DOHH2 (cell line): ENCODE data around the gene FGF9.

Experiments
- H3F3A ChIP-seq: fragments of 200-600 bp; sonication (generic), shearing (Covaris generic); 2 replicates; pipeline ENCODE4 v1.6.0; 2016; ENCODE audit warnings: antibody characterized with exemption, mild to moderate bottlenecking; ENCODE audit not compliant: control insufficient read depth, insufficient read depth
- H3K27ac ChIP-seq: fragments of 200-600 bp; sonication (generic); 2 replicates; pipeline ENCODE4 v1.5.1; 2014; ENCODE audit warnings: low read depth, mild to moderate bottlenecking, low read length, moderate library complexity
- H3K27me3 ChIP-seq: fragments of 200-600 bp; sonication (generic); 2 replicates; pipeline ENCODE4 v1.6.1; 2014; ENCODE audit warnings: mild to moderate bottlenecking, low read length, mixed read lengths; ENCODE audit not compliant: control insufficient read depth
- H3K36me3 ChIP-seq: fragments of 200-600 bp; sonication (generic); 2 replicates; pipeline ENCODE4 v1.6.1; 2014; ENCODE audit warnings: mild to moderate bottlenecking, low read length, moderate library complexity, mixed read lengths; ENCODE audit not compliant: control insufficient read depth
- H3K4me1 ChIP-seq: fragments of 200-600 bp; sonication (generic); 2 replicates; pipeline ENCODE4 v1.6.1; 2014; ENCODE audit warnings: mild to moderate bottlenecking, low read length, mixed read lengths; ENCODE audit not compliant: control insufficient read depth
- H3K4me2 ChIP-seq: fragments of 200-600 bp; sonication (generic); 2 replicates; pipeline ENCODE4 v1.6.0; 2014; ENCODE audit warnings: mild to moderate bottlenecking, low read length, moderate library complexity
- H3K4me3 ChIP-seq: fragments of 200-600 bp; sonication (generic); 2 replicates; pipeline ENCODE4 v1.5.1; 2014; ENCODE audit warnings: mild to moderate bottlenecking, low read length, mixed read lengths
- H3K79me2 ChIP-seq: fragments of 200-600 bp; sonication (generic); 2 replicates; pipeline ENCODE4 v1.6.1; 2014; ENCODE audit warnings: mild to moderate bottlenecking, low read length, mixed read lengths; ENCODE audit not compliant: control insufficient read depth
- H3K9me2 ChIP-seq: fragments of 200-600 bp; sonication (generic); replicated peaks from 2 replicates; pipeline ENCODE4 v1.6.1; 2014; ENCODE audit warnings: mild to moderate bottlenecking, low read length, mixed read lengths; ENCODE audit not compliant: control insufficient read depth
- H3K9me3 ChIP-seq: fragments of 200-600 bp; sonication (generic); 2 replicates; pipeline ENCODE4 v1.6.1; 2014; ENCODE audit warnings: antibody characterized with exemption, low read length, mixed read lengths; ENCODE audit not compliant: control insufficient read depth, insufficient read depth
- H4K20me1 ChIP-seq: fragments of 200-600 bp; sonication (generic); 2 replicates; pipeline ENCODE4 v1.6.0; 2014; ENCODE audit warnings: low read depth, mild to moderate bottlenecking, antibody characterized with exemption, low read length, moderate library complexity; ENCODE audit not compliant: control insufficient read depth, insufficient read depth
- EZH2phosphoT487 ChIP-seq: fragments of 200-600 bp; sonication (generic); IDR thresholded peaks from 2 replicates; pipeline ENCODE4 v1.6.1; 2017; ENCODE audit warnings: borderline replicate concordance, mild to moderate bottlenecking, antibody characterized with exemption, low read length, moderate library complexity, mixed read lengths
- TF ChIP-seq, protein P1 (sequence below): fragments of 200-600 bp; sonication (generic); IDR thresholded peaks from one replicate; pipeline ENCODE4 v1.5.1; 2014; ENCODE audit warnings: antibody characterized with exemption, mild to moderate bottlenecking, low read depth, low read length; ENCODE audit not compliant: poor library complexity, severe bottlenecking

The FGF9 gene

DNA sequence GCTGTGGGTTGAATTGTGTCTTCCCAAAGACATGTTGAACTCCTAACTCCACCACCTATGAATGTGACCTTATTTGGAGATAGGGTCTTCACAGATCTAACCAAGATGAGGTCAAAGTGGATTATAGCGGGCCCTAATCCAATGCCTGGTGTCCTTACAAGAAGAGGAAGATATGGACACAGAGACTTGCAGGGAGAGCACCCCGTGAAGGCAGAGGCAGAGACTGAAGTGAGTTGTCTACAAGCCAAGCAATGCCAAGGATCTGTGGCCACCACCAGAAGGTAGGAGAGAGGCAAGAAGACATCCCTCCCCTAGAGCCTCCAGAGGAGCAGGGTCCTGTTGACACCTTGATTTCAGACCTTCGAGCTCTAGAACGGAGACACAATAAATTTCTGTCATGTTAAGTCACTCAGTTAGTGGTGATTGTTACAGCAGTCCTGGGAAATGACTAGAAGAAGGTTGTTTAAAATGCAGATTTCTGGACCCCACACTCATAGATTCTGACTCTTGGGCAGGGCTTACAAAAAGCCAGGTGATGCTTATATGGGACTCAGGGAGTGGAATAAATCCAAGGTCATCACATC is 70.6 kb downstream of the FGF9 start:
- Histone ChIP-seq H3K4me1 (no peaks in the 10 kb centered on the region), H3K9me2 (no peaks in the 10 kb centered on the region), H3K27ac (no peak overlapping the region), H3K79me2 (no peaks in the 10 kb centered on the region), H3K4me3 (no peak overlapping the region), H4K20me1 (no peaks in the 10 kb centered on the region), H3K9me3 (no peaks in the 10 kb centered on the region), H3K36me3 (no peaks in the 10 kb centered on the region), H3K27me3 (no peaks in the 10 kb centered on the region), H3K4me2 (no peak overlapping the region), H3F3A (no peaks in the 10 kb centered on the region)
- TF ChIP-seq EZH2phosphoT487, result no peak
- TF ChIP-seq, protein P1, sequence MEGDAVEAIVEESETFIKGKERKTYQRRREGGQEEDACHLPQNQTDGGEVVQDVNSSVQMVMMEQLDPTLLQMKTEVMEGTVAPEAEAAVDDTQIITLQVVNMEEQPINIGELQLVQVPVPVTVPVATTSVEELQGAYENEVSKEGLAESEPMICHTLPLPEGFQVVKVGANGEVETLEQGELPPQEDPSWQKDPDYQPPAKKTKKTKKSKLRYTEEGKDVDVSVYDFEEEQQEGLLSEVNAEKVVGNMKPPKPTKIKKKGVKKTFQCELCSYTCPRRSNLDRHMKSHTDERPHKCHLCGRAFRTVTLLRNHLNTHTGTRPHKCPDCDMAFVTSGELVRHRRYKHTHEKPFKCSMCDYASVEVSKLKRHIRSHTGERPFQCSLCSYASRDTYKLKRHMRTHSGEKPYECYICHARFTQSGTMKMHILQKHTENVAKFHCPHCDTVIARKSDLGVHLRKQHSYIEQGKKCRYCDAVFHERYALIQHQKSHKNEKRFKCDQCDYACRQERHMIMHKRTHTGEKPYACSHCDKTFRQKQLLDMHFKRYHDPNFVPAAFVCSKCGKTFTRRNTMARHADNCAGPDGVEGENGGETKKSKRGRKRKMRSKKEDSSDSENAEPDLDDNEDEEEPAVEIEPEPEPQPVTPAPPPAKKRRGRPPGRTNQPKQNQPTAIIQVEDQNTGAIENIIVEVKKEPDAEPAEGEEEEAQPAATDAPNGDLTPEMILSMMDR, result no peak

DNA sequence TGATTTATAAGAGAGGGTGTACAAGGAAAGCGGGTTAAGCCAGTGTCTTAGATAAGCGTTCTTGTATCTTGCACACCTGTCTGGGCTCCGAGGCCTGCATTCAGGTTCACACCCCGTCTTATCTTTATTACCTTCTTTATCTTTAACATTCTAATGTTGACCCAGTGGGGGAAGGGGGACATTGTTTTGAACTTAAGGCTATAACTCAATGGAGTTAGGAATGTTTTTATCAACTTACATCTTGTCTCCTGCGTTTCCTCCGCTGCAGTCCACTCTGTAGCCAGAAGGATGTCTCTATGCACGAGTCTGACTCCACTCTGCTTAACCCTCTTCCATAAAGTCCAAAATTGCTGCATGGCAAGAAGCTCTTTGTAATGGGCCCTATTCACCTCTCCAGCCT is 71.2 kb downstream of the FGF9 start:
- H3K36me3 ChIP-seq, result no peaks in the 10 kb centered on the region
- H3K4me1 ChIP-seq, result no peaks in the 10 kb centered on the region
- no peak overlapping the region for H3K27ac ChIP-seq
- no peaks in the 10 kb centered on the region for H3K9me2 ChIP-seq
- no peak overlapping the region for H3K4me2 ChIP-seq
- no peak for TF ChIP-seq EZH2phosphoT487
- H3K79me2 ChIP-seq, result no peaks in the 10 kb centered on the region
- no peaks in the 10 kb centered on the region for H4K20me1 ChIP-seq
- no peak overlapping the region for H3K4me3 ChIP-seq
- no peaks in the 10 kb centered on the region for H3F3A ChIP-seq
- no peaks in the 10 kb centered on the region for H3K9me3 ChIP-seq
- H3K27me3 ChIP-seq, result no peaks in the 10 kb centered on the region

DNA sequence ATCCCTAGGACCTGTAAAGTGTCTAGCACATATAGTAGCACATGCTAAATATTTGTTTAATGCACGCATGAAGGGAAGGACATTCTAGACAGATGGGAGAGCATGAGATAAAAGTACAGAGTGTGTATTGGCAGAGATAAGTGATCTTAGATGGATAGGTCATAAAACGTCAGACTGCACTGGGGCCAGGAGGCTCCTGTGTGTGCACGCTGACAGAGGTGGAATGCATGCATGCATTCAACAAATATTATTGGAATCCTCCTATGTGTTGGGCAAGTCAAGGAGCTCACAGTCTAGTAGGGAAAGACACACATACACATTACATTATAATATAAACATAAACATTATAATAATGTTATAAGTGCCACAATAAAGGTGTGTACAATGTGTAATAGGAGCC is 73.3 kb downstream of the FGF9 start:
- Histone ChIP-seq H3K79me2 (no peaks in the 10 kb centered on the region), H3K27me3 (no peaks in the 10 kb centered on the region), H3K9me3 (no peaks in the 10 kb centered on the region), H3K36me3 (no peaks in the 10 kb centered on the region), H3K9me2 (no peaks in the 10 kb centered on the region), H4K20me1 (no peaks in the 10 kb centered on the region), H3F3A (no peaks in the 10 kb centered on the region), H3K27ac (no peak overlapping the region), H3K4me1 (no peaks in the 10 kb centered on the region), H3K4me3 (no peak overlapping the region), H3K4me2 (no peak overlapping the region)
- TF ChIP-seq, protein P1, result no peak
- no peak for TF ChIP-seq EZH2phosphoT487

DNA sequence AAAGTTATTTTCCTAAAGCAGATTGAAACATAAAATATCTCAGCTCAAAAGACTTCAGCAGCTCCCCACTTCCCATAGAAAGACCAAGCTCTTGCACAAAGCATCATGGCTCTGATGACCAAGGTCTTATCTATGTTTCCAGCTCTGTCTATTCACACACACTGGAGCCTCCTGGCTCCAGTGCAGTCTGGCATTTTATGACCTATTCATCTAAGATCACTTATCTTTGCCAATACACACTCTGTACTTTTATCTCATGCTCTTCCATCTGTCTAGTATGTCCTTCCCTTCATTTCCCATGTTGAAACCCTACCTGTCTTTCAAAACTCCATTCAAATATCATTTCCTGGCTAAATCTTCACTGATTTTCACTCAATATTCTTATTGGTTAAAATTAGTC is 74.4 kb downstream of the FGF9 start:
- H3K27ac ChIP-seq, result no peak overlapping the region
- no peaks in the 10 kb centered on the region for H3F3A ChIP-seq
- H3K4me3 ChIP-seq, result no peak overlapping the region
- TF ChIP-seq, protein P1, result no peak
- TF ChIP-seq EZH2phosphoT487, result no peak
- H3K9me3 ChIP-seq, result no peaks in the 10 kb centered on the region
- H3K36me3 ChIP-seq, result no peaks in the 10 kb centered on the region
- no peaks in the 10 kb centered on the region for H3K27me3 ChIP-seq
- H4K20me1 ChIP-seq, result no peaks in the 10 kb centered on the region
- no peaks in the 10 kb centered on the region for H3K9me2 ChIP-seq
- no peaks in the 10 kb centered on the region for H3K4me1 ChIP-seq
- H3K4me2 ChIP-seq, result no peak overlapping the region
- no peaks in the 10 kb centered on the region for H3K79me2 ChIP-seq
